ENCODE results near the gene NUDT8. TPM values are rescaled to one million over a fixed set of nuclear protein-coding genes. Genes with fewer than 3 reads are reported as not detected.

The NUDT8 gene
- total RNA-seq, 4 donors from 2014 or later = 16.7 to 67.7 (median 51.1) TPM

DNA sequence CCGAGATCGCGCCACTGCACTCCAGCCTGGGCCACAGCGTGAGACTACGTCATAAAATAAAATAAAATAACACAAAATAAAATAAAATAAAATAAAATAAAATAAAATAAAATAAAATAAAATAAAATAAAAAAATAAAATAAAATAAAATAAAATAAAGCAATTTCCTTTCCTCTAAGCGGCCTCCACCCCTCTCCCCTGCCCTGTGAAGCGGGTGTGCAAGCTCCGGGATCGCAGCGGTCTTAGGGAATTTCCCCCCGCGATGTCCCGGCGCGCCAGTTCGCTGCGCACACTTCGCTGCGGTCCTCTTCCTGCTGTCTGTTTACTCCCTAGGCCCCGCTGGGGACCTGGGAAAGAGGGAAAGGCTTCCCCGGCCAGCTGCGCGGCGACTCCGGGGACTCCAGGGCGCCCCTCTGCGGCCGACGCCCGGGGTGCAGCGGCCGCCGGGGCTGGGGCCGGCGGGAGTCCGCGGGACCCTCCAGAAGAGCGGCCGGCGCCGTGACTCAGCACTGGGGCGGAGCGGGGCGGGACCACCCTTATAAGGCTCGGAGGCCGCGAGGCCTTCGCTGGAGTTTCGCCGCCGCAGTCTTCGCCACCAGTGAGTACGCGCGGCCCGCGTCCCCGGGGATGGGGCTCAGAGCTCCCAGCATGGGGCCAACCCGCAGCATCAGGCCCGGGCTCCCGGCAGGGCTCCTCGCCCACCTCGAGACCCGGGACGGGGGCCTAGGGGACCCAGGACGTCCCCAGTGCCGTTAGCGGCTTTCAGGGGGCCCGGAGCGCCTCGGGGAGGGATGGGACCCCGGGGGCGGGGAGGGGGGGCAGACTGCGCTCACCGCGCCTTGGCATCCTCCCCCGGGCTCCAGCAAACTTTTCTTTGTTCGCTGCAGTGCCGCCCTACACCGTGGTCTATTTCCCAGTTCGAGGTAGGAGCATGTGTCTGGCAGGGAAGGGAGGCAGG lies 46.2 kb downstream of the NUDT8 start, which contains the start of gene GSTP1:
Gene GSTP1 (plus strand): TSS at position 566 of the 958 bp plus-strand sequence. CDS start 32 bp downstream, at position 598.
- TF ChIP-seq POLR2A (IDR thresholded peaks at IDR 0.05) = peak; percentile 87 to 96
- TF ChIP-seq, protein P1, sequence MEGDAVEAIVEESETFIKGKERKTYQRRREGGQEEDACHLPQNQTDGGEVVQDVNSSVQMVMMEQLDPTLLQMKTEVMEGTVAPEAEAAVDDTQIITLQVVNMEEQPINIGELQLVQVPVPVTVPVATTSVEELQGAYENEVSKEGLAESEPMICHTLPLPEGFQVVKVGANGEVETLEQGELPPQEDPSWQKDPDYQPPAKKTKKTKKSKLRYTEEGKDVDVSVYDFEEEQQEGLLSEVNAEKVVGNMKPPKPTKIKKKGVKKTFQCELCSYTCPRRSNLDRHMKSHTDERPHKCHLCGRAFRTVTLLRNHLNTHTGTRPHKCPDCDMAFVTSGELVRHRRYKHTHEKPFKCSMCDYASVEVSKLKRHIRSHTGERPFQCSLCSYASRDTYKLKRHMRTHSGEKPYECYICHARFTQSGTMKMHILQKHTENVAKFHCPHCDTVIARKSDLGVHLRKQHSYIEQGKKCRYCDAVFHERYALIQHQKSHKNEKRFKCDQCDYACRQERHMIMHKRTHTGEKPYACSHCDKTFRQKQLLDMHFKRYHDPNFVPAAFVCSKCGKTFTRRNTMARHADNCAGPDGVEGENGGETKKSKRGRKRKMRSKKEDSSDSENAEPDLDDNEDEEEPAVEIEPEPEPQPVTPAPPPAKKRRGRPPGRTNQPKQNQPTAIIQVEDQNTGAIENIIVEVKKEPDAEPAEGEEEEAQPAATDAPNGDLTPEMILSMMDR (IDR thresholded peaks at IDR 0.05) = peak; percentile 42 to 95 (median 76)
- Histone ChIP-seq H3K4me1 (peaks cover 31 to 36% of the 10 kb centered on the region in 2 donors), H3K4me3 (replicated peaks in 1 of 3) (peak within 1 kb of the TSS in 2 of 3 donors; percentile 68 to 84), H3K9me3 (no peaks in the 10 kb centered on the region), H3K27ac (peak within 1 kb of the TSS; percentile 95 to 100 (median 99)), H3K27me3 (no peaks in the 10 kb centered on the region), H3K36me3 (peaks cover 8 to 13% of the 10 kb centered on the region in 2 donors)
- 4 to 5% methylated on average over 20 to 24 of the region's 81 CpGs for WGBS, 2 donors
- peak; percentile 91 for DNase-seq
- intact Hi-C loops (cut with DNase I) = no loop called here

- TF ChIP-seq, protein P1 (IDR thresholded peaks at IDR 0.05) = no peak
- no peak for TF ChIP-seq POLR2A (IDR thresholded peaks at IDR 0.05)
- Histone ChIP-seq H3K4me3 (replicated peaks in 1 of 3) (no peak overlapping the region), H3K4me1 (peaks cover 31 to 36% of the 10 kb centered on the region in 2 donors), H3K36me3 (peaks cover 4 to 8% of the 10 kb centered on the region in 2 donors), H3K27ac (peak overlapping the region; percentile 95 to 100 (median 99)), H3K27me3 (no peaks in the 10 kb centered on the region), H3K9me3 (no peaks in the 10 kb centered on the region)
- 74 to 76% methylated on average over 4 of the region's 4 CpGs for WGBS, 2 donors
- intact Hi-C loops (cut with DNase I) = no loop called here
- no peak for DNase-seq
Measured at GRCh38 chr11:67582011-67582410, 47.7 kb downstream of the NUDT8 start.

DNA sequence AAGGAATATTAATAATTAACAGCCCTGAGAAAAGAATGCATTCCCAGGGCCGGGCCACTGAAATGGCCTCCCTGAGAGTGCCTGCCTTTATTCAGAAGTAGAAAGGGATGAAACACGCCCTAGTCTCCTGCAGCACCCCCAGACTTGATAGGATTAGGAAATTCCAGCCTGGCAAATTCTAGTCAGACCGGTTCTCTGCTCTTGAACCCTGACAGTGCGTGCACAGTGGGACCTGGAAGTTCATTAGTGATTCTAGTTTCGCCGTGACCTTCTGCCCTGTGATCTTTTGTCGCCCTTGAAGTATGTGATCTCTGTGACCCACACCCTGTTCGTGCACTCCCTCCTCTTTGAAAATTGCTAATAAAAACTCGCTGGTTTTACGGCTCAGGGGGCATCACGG lies 48.3 kb downstream of the NUDT8 start:
- peak in 1 of 2 donors; percentile 35 for TF ChIP-seq POLR2A (IDR thresholded peaks at IDR 0.05)
- TF ChIP-seq, protein P1 (IDR thresholded peaks at IDR 0.05) = no peak
- 27 to 39% methylated on average over 11 of the region's 11 CpGs for WGBS, 2 donors
- Histone ChIP-seq H3K27me3 (no peaks in the 10 kb centered on the region), H3K4me1 (peaks cover 31 to 36% of the 10 kb centered on the region in 2 donors), H3K36me3 (peaks cover 4 to 8% of the 10 kb centered on the region in 2 donors), H3K4me3 (replicated peaks in 1 of 3) (no peak overlapping the region), H3K9me3 (no peaks in the 10 kb centered on the region), H3K27ac (peak overlapping the region; percentile 95 to 100 (median 99))
- intact Hi-C loops (cut with DNase I) = no loop called here
- DNase-seq = peak; percentile 67 to 70

DNA sequence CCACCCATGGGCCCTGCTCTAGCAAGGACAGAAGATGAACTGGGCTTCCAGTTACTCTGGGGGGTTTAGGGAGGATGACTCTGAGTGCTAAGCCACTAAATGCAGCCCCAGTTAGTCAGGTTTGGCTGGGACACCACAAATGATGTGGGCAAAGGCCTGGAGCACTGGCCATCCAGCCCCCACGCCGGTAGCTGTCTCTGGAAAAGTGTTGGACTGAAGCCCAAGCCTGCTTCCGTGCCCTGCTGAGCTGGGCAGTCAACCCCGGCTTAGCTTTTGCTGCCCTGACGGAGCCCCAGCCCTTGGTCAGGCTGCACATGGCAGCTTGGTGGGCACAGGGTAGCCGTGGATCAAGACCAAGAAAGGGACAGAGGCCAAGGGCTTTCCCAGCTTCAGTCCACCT lies 51.8 kb downstream of the NUDT8 start:
- H3K4me1 ChIP-seq = peaks cover 21 to 23% of the 10 kb centered on the region in 2 donors
- H3K27me3 ChIP-seq = no peaks in the 10 kb centered on the region
- WGBS, 2 donors = 26 to 37% methylated on average over 4 to 5 of the region's 6 CpGs
- H3K4me3 ChIP-seq (replicated peaks in 1 of 3) = no peak overlapping the region
- intact Hi-C loops (cut with DNase I) = no loop called here
- no peaks in the 10 kb centered on the region for H3K36me3 ChIP-seq
- TF ChIP-seq POLR2A (IDR thresholded peaks at IDR 0.05) = no peak
- TF ChIP-seq, protein P1 (IDR thresholded peaks at IDR 0.05) = no peak
- H3K27ac ChIP-seq = peak overlapping the region in 1 of 3 donors; percentile 23
- peak; percentile 54 to 56 for DNase-seq
- no peaks in the 10 kb centered on the region for H3K9me3 ChIP-seq

Small RNA genes lying within 50 kb of the gene (small RNA-seq; reads per million reads assigned to genes)
- not detected for gene AP003385.3

Other genes starting within 250 kb of the NUDT8 start
- gene RAD9A, start 238.0 kb downstream of the NUDT8 start, total RNA-seq = 10 to 100 TPM; 22.7 to 38.0 (median 31.0) TPM
- gene PPP1CA, start 228.1 kb downstream of the NUDT8 start, total RNA-seq = 100 to 1,000 TPM; 164 to 216 (median 191) TPM
- 10 to 100 TPM in 2 of 4 donors, 1 to 10 TPM in 2; 8.8 to 16.0 (median 11.6) TPM for gene TBC1D10C, start 225.9 kb downstream of the NUDT8 start, total RNA-seq
- gene CARNS1, start 214.3 kb downstream of the NUDT8 start, total RNA-seq = 1 to 10 TPM; 3.8 to 9.8 (median 5.9) TPM
- gene RPS6KB2, start 201.4 kb downstream of the NUDT8 start, total RNA-seq = 100 to 1,000 TPM in 1 of 4 donors, 10 to 100 TPM in 3; 44.1 to 102 (median 62.2) TPM
- 1 to 10 TPM; 5.6 to 7.2 (median 6.4) TPM for gene PTPRCAP, start 192.3 kb downstream of the NUDT8 start, total RNA-seq
- 100 to 1,000 TPM in 1 of 4 donors, 10 to 100 TPM in 3; 73.9 to 102 (median 81.3) TPM for gene CORO1B, start 186.5 kb downstream of the NUDT8 start, total RNA-seq
- gene GPR152, start 177.2 kb downstream of the NUDT8 start, total RNA-seq = not detected
- gene CABP4, start 174.6 kb downstream of the NUDT8 start, total RNA-seq = 1 to 10 TPM in 1 of 4 donors, under 1 TPM in 2, not detected in 1; 0.33 to 6.4 (median 0.39) TPM
- 100 to 1,000 TPM in 1 of 4 donors, 10 to 100 TPM in 3; 69.0 to 138 (median 95.8) TPM for gene TMEM134, start 160.7 kb downstream of the NUDT8 start, total RNA-seq
- 100 to 1,000 TPM in 1 of 4 donors, 10 to 100 TPM in 3; 58.2 to 100 (median 83.2) TPM for gene AIP, start 146.9 kb downstream of the NUDT8 start, total RNA-seq
- gene PITPNM1, start 124.6 kb downstream of the NUDT8 start, total RNA-seq = 10 to 100 TPM; 22.8 to 52.6 (median 47.2) TPM
- 100 to 1,000 TPM in 2 of 4 donors, 10 to 100 TPM in 2; 90.0 to 240 (median 148) TPM for gene CDK2AP2, start 121.8 kb downstream of the NUDT8 start, total RNA-seq
- gene CABP2, start 106.5 kb downstream of the NUDT8 start, total RNA-seq = not detected
- gene GSTP1, start 46.1 kb downstream of the NUDT8 start, total RNA-seq = 1,000 to 10,000 TPM in 3 of 4 donors, 100 to 1,000 TPM in 1; 877 to 4,013 (median 1,716) TPM
- 100 to 1,000 TPM; 323 to 401 (median 356) TPM for gene NDUFV1, start 23.0 kb downstream of the NUDT8 start, total RNA-seq
- not detected for gene TBX10, start 9.8 kb upstream of the NUDT8 start, total RNA-seq
- gene ACY3, start 20.8 kb upstream of the NUDT8 start, total RNA-seq = not detected
- gene ALDH3B2, start 44.7 kb upstream of the NUDT8 start, total RNA-seq = 1 to 10 TPM in 1 of 4 donors, not detected in 3; 1.3 TPM

Data from thyroid gland (tissue), 4 donors.